Gastrocnemius medialis (tissue), 4 donors: ENCODE results near the gene NUDT22. TPM values are rescaled to one million over a fixed set of nuclear protein-coding genes. Genes with fewer than 3 reads are reported as not detected.

ENCODE experiments used
- ATAC-seq, 2 donors: fragments of 150-250 bp; one replicate each; pipeline ENCODE4 v1.9.1; 2016
- DNase-seq, 2 donors: peaks; one replicate each; pipeline ENCODE4 v3.0.0-alpha.2; 2019
- H3K27ac ChIP-seq, 4 donors: fragments of 200-600 bp; sonication (generic); 1 replicate in 1 of 4; 2 replicates in 3 of 4; pipeline ENCODE4 v1.5.1; 2016 to 2018; ENCODE audit warnings: mild to moderate bottlenecking in 2 of 4, moderate library complexity in 1 of 4
- H3K27me3 ChIP-seq, 3 donors: fragments of 200-600 bp; sonication (generic) in 2 of 3; 1 replicate in 1 of 3; 2 replicates in 2 of 3; pipeline versions ENCODE4 v1.5.1 to v1.6.0; 2016 to 2019; ENCODE audit warnings: mild to moderate bottlenecking in 1 of 3, moderate library complexity in 1 of 3
- H3K36me3 ChIP-seq, 2 donors: fragments of 200-600 bp; sonication (generic) in 1 of 2; one replicate each; pipeline ENCODE4 v1.5.1; 2017 to 2018
- H3K4me1 ChIP-seq, 2 donors: fragments of 200-600 bp; sonication (generic) in 1 of 2; one replicate each; pipeline ENCODE4 v1.5.1; 2016 to 2017; ENCODE audit warnings: mild to moderate bottlenecking in 2 of 2
- H3K4me3 ChIP-seq, 4 donors: fragments of 200-600 bp; sonication (generic) in 3 of 4; 1 replicate in 1 of 4; 2 replicates in 3 of 4; pipeline ENCODE4 v1.5.1; 2016 to 2019; ENCODE audit warnings: mild to moderate bottlenecking in 2 of 4
- H3K9me3 ChIP-seq, 3 donors: fragments of 200-600 bp; sonication (generic) in 2 of 3; 1 replicate in 1 of 3; 2 replicates in 2 of 3; pipeline ENCODE4 v1.5.1; 2016 to 2019
- CTCF ChIP-seq, 5 experiments: fragments of 450-650 bp in 3 of 5; fragments of 200-600 bp in 2 of 5; sonication (generic) in 2 of 5; IDR thresholded peaks in 4 of 5; conservative IDR thresholded peaks in 1 of 5; 1 replicate in 4 of 5; 2 replicates in 1 of 5; pipeline ENCODE4 v1.5.1; 2016 to 2019; ENCODE audit warnings: antibody characterized with exemption in 5 of 5, mild to moderate bottlenecking in 3 of 5, moderate library complexity in 3 of 5
- POLR2A ChIP-seq, 2 donors: fragments of 450-650 bp; IDR thresholded peaks; one replicate each; pipeline ENCODE4 v1.6.1; 2017; ENCODE audit warnings: antibody characterized with exemption in 2 of 2, mild to moderate bottlenecking in 2 of 2, moderate library complexity in 2 of 2
- in situ Hi-C, 4 donors: fragments of 200-750 bp; cut with MboI; loops; one replicate each; pipeline versions ENCODE4 v1.15.0 to v1.8.0; 2017; ENCODE audit warnings: low sequenced_read_pairs in 4 of 4
- intact Hi-C: fragments of 100-400 bp; cut with DNase I; formaldehyde crosslinking; loops from one replicate; pipeline ENCODE4 v1.15.1; 2023; ENCODE audit warnings: low total_unique reads
- total RNA-seq, 4 donors: library from RNA; depleted of rRNA; stranded (reverse); fragments of >200 nt; gene quantifications; one replicate each; pipeline versions ENCODE4 v1.1.0 to v1.2.3, GENCODE V29; 2016

NUDT22 gene
- total RNA-seq, 4 donors from 2014 or later = 32.3 to 70.7 (median 53.4) TPM

GRCh38 chr11:64269540-64270220, 43.6 kb downstream of the NUDT22 start:
- in situ Hi-C loops = no loop called here

GRCh38 chr11:64275031-64275800, 49.1 kb downstream of the NUDT22 start:
- no peak overlapping the region for H3K27ac ChIP-seq
- H3K4me3 ChIP-seq = no peak overlapping the region
- ATAC-seq (no peak), DNase-seq (no peak)
- H3K9me3 ChIP-seq = no peaks in the 10 kb centered on the region
- intact Hi-C loops (no loop called here), in situ Hi-C loops (no loop called here)
- H3K27me3 ChIP-seq = no peaks in the 10 kb centered on the region
- peaks cover 6 to 9% of the 10 kb centered on the region in 2 donors for H3K4me1 ChIP-seq
- no peak for TF ChIP-seq CTCF (IDR thresholded peaks at IDR 0.05 in 4 of 5, conservative IDR thresholded peaks at IDR 0.05 in 1 of 5)
- no peak for TF ChIP-seq POLR2A (IDR thresholded peaks at IDR 0.05)
- H3K36me3 ChIP-seq = peaks cover 0 to 15% of the 10 kb centered on the region in 2 donors

More at GRCh38 chr11:64269540-64270220, 43.6 kb downstream of the NUDT22 start:
- Histone ChIP-seq H3K4me1 (peaks cover 22% of the 10 kb centered on the region in 2 donors), H3K27ac (peak overlapping the region; percentile 94 to 99 (median 98)), H3K9me3 (no peaks in the 10 kb centered on the region), H3K4me3 (peak overlapping the region; percentile 82 to 100 (median 93)), H3K36me3 (peaks cover 0 to 12% of the 10 kb centered on the region in 2 donors), H3K27me3 (no peaks in the 10 kb centered on the region)
- ATAC-seq = peak; percentile 84 to 91
- DNase-seq = peak; percentile 99
- TF ChIP-seq CTCF (IDR thresholded peaks at IDR 0.05 in 4 of 5, conservative IDR thresholded peaks at IDR 0.05 in 1 of 5) = peak in 3 of 5 experiments; percentile 11 to 22 (median 16)
- TF ChIP-seq POLR2A (IDR thresholded peaks at IDR 0.05) = peak; percentile 35 to 47
- intact Hi-C loops = loop anchor here (1.0 to 5.0 kb wide), 7 partner anchors 15 to 82 kb away; partner anchors contain the start of genes BAD, FKBP2, PLCB3 and STIP1

- DNase-seq = no peak
- intact Hi-C loops (no loop called here), in situ Hi-C loops (no loop called here)
- Histone ChIP-seq H3K4me1 (peaks cover 6 to 9% of the 10 kb centered on the region in 2 donors), H3K27me3 (no peaks in the 10 kb centered on the region), H3K36me3 (peaks cover 0 to 15% of the 10 kb centered on the region in 2 donors), H3K4me3 (no peak overlapping the region), H3K9me3 (no peaks in the 10 kb centered on the region), H3K27ac (no peak overlapping the region)
- no peak for TF ChIP-seq CTCF (IDR thresholded peaks at IDR 0.05 in 4 of 5, conservative IDR thresholded peaks at IDR 0.05 in 1 of 5)
- TF ChIP-seq POLR2A (IDR thresholded peaks at IDR 0.05) = no peak
- ATAC-seq = no peak
These were observed 49.8 kb downstream of the NUDT22 start for GRCh38 chr11:64275841-64276240.

- Histone ChIP-seq H3K9me3 (no peaks in the 10 kb centered on the region), H3K27me3 (no peaks in the 10 kb centered on the region), H3K36me3 (peaks cover 0 to 15% of the 10 kb centered on the region in 2 donors), H3K4me3 (no peak overlapping the region), H3K4me1 (peaks cover 3 to 6% of the 10 kb centered on the region in 2 donors), H3K27ac (no peak overlapping the region)
- DNase-seq = no peak
- intact Hi-C loops = no loop called here
- ATAC-seq = no peak
- TF ChIP-seq CTCF (IDR thresholded peaks at IDR 0.05 in 4 of 5, conservative IDR thresholded peaks at IDR 0.05 in 1 of 5) (no peak), POLR2A (IDR thresholded peaks at IDR 0.05) (no peak)
- in situ Hi-C loops = no loop called here
These were observed 50.8 kb downstream of the NUDT22 start for GRCh38 chr11:64276653-64277431.
